ENCODE data around the gene NDUFA11.
"Not testable (repeated sequence)": the region's sequence is repeated elsewhere in the genome, so short reads cannot be mapped to it uniquely, and the experiment has no call there.

NDUFA11 gene

GRCh38 chr19:5864013-5864720, 39.4 kb downstream of the NDUFA11 start:
- Histone ChIP-seq H3K18ac (ENCODE audit: low read length) (no peak overlapping the region), H3K27me3 (ENCODE audit: insufficient read depth, low read length, poor library complexity) (no peaks in the 10 kb centered on the region), H2BK120ac (ENCODE audit: low read depth, low read length) (no peak overlapping the region), H3K23ac (ENCODE audit: low read length) (no peak overlapping the region), H2BK5ac (ENCODE audit: low read length) (no peak overlapping the region), H3K79me2 (ENCODE audit: control insufficient read depth, insufficient read depth, low read length) (no peaks in the 10 kb centered on the region), H3K27ac (ENCODE audit: low read depth, low read length) (no peak overlapping the region), H4K8ac (ENCODE audit: low read depth, low read length) (no peak overlapping the region), H3K4me1 (ENCODE audit: control insufficient read depth, low read depth, low read length) (no peaks in the 10 kb centered on the region), H3K56ac (ENCODE audit: low read length) (no peak overlapping the region), H3K36me3 (ENCODE audit: control insufficient read depth, insufficient read depth, low read length) (no peaks in the 10 kb centered on the region), H3K79me1 (ENCODE audit: low read length) (no peaks in the 10 kb centered on the region), H2BK15ac (replicated peaks; ENCODE audit: low read depth) (no peak overlapping the region), H2AK5ac (ENCODE audit: low read length) (no peak overlapping the region), H3K4me2 (ENCODE audit: low read length) (no peak overlapping the region), H4K5ac (ENCODE audit: low read length) (no peak overlapping the region), H3K9ac (ENCODE audit: low read length) (no peak overlapping the region), H3K4ac (ENCODE audit: low read depth, low read length) (no peak overlapping the region), H3K4me3 (ENCODE audit: low read length) (no peak overlapping the region)
- DNase-seq = no peak
- no CpG with 5 or more reads among the region's 9 CpGs for WGBS (ENCODE audit: extremely low coverage, insufficient coverage, low lambda C conversion rate)

GRCh38 chr19:5863030-5863665, 40.4 kb downstream of the NDUFA11 start:
- Histone ChIP-seq H3K4ac (ENCODE audit: low read depth, low read length) (no peak overlapping the region), H3K4me1 (ENCODE audit: control insufficient read depth, low read depth, low read length) (no peaks in the 10 kb centered on the region), H3K18ac (ENCODE audit: low read length) (no peak overlapping the region), H4K5ac (ENCODE audit: low read length) (no peak overlapping the region), H2BK15ac (replicated peaks; ENCODE audit: low read depth) (no peak overlapping the region), H3K79me1 (ENCODE audit: low read length) (no peaks in the 10 kb centered on the region), H3K79me2 (ENCODE audit: control insufficient read depth, insufficient read depth, low read length) (no peaks in the 10 kb centered on the region), H3K36me3 (ENCODE audit: control insufficient read depth, insufficient read depth, low read length) (no peaks in the 10 kb centered on the region), H3K27ac (ENCODE audit: low read depth, low read length) (no peak overlapping the region), H2BK5ac (ENCODE audit: low read length) (no peak overlapping the region), H3K4me2 (ENCODE audit: low read length) (no peak overlapping the region), H3K23ac (ENCODE audit: low read length) (no peak overlapping the region), H2AK5ac (ENCODE audit: low read length) (no peak overlapping the region), H2BK120ac (ENCODE audit: low read depth, low read length) (no peak overlapping the region), H3K27me3 (ENCODE audit: insufficient read depth, low read length, poor library complexity) (no peaks in the 10 kb centered on the region), H4K8ac (ENCODE audit: low read depth, low read length) (no peak overlapping the region), H3K4me3 (ENCODE audit: low read length) (no peak overlapping the region), H3K9ac (ENCODE audit: low read length) (no peak overlapping the region), H3K56ac (ENCODE audit: low read length) (no peak overlapping the region)
- no CpG with 5 or more reads among the region's 11 CpGs for WGBS (ENCODE audit: extremely low coverage, insufficient coverage, low lambda C conversion rate)
- no peak for DNase-seq

DNA sequence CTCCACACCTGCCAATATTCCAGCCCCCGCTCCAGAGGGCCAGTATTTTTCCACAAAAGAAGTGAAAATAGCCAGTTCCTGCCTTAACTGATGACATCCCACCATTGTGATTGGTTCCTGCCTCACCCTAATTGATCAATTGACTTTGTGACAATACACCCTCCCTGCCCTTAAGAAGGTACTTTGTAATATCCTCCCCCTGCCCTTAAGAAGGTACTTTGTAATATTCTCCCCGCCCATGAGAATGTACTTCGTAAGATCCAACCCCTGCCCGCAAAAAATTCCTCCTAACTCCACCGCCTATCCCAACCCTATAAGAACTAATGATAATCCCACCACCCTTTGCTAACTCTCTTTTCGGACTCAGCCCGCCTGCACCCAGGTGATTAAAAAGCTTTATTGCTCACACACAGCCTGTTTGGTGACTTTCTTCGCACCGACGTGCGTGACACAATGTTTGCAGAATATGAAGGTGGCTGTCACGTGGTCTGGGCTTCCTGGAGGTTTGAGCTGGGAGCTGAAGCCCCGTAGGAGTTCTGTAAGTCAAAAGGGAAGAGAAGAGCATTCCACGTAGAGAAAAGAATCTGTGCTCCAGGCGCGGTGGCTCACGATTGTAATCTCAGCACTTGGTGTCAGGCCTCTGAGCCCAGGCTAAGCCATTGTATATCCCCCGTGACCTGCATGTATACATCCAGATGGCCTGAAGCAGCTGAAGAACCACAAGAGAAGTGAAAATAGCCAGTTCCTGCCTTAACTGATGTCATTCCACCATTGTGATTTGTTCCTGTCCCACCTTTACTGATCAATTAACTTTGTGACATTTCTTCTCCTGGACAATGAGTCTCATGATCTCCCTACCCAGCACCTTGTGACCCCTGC, 46.1 kb downstream of the NDUFA11 start:
- H2BK5ac ChIP-seq (ENCODE audit: low read length) = no peak overlapping the region
- no peak overlapping the region for H3K18ac ChIP-seq (ENCODE audit: low read length)
- no peak overlapping the region for H3K4me2 ChIP-seq (ENCODE audit: low read length)
- no peaks in the 10 kb centered on the region for H3K79me1 ChIP-seq (ENCODE audit: low read length)
- no peak overlapping the region for H4K8ac ChIP-seq (ENCODE audit: low read depth, low read length)
- no peaks in the 10 kb centered on the region for H3K79me2 ChIP-seq (ENCODE audit: control insufficient read depth, insufficient read depth, low read length)
- H3K27ac ChIP-seq (ENCODE audit: low read depth, low read length) = no peak overlapping the region
- no peak for DNase-seq
- H3K4me3 ChIP-seq (ENCODE audit: low read length) = no peak overlapping the region
- no peak overlapping the region for H3K23ac ChIP-seq (ENCODE audit: low read length)
- H3K9ac ChIP-seq (ENCODE audit: low read length) = no peak overlapping the region
- no peak overlapping the region for H2BK120ac ChIP-seq (ENCODE audit: low read depth, low read length)
- no peaks in the 10 kb centered on the region for H3K27me3 ChIP-seq (ENCODE audit: insufficient read depth, low read length, poor library complexity)
- H2AK5ac ChIP-seq (ENCODE audit: low read length) = no peak overlapping the region
- H4K5ac ChIP-seq (ENCODE audit: low read length) = no peak overlapping the region
- H3K56ac ChIP-seq (ENCODE audit: low read length) = no peak overlapping the region
- no peak overlapping the region for H3K4ac ChIP-seq (ENCODE audit: low read depth, low read length)
- H3K36me3 ChIP-seq (ENCODE audit: control insufficient read depth, insufficient read depth, low read length) = no peaks in the 10 kb centered on the region
- no peak overlapping the region for H2BK15ac ChIP-seq (replicated peaks; ENCODE audit: low read depth)
- WGBS (ENCODE audit: extremely low coverage, insufficient coverage, low lambda C conversion rate) = no CpG with 5 or more reads among the region's 18 CpGs
- no peaks in the 10 kb centered on the region for H3K4me1 ChIP-seq (ENCODE audit: control insufficient read depth, low read depth, low read length)

GRCh38 chr19:5855151-5855550, 48.4 kb downstream of the NDUFA11 start:
- H3K4me2 ChIP-seq (ENCODE audit: low read length); H3K79me1 ChIP-seq (ENCODE audit: low read length); H3K23ac ChIP-seq (ENCODE audit: low read length); H2BK15ac ChIP-seq (replicated peaks; ENCODE audit: low read depth); DNase-seq; H2BK120ac ChIP-seq (ENCODE audit: low read depth, low read length); H3K9ac ChIP-seq (ENCODE audit: low read length); H2BK5ac ChIP-seq (ENCODE audit: low read length); H4K5ac ChIP-seq (ENCODE audit: low read length); H4K8ac ChIP-seq (ENCODE audit: low read depth, low read length); H3K36me3 ChIP-seq (ENCODE audit: control insufficient read depth, insufficient read depth, low read length); H3K4me1 ChIP-seq (ENCODE audit: control insufficient read depth, low read depth, low read length); H3K27me3 ChIP-seq (ENCODE audit: insufficient read depth, low read length, poor library complexity); H3K4me3 ChIP-seq (ENCODE audit: low read length); H3K18ac ChIP-seq (ENCODE audit: low read length); H3K79me2 ChIP-seq (ENCODE audit: control insufficient read depth, insufficient read depth, low read length); H3K4ac ChIP-seq (ENCODE audit: low read depth, low read length); H3K27ac ChIP-seq (ENCODE audit: low read depth, low read length); H3K56ac ChIP-seq (ENCODE audit: low read length); H2AK5ac ChIP-seq (ENCODE audit: low read length): not testable (repeated sequence)
- WGBS (ENCODE audit: extremely low coverage, insufficient coverage, low lambda C conversion rate) = no CpG with 5 or more reads among the region's 9 CpGs

DNA sequence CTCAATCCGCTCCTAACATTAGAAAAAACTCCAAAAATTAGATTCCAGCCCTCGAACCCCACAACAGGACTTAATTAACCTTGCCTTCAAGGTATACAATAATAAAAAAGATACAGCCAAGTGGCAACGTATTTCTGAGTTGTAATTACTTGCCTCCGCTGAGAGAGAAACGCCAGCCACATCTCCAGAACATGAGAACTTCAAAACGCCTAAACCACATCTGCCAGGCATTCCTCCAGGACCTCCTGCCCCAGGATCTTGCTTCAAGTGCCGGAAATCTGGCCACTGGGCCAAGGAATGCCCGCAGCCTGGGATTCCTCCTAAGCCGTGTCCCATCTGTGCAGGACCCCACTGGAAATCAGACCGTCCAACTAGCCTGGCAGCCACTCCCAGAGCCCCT, 49.5 kb downstream of the NDUFA11 start:
- H3K36me3 ChIP-seq (ENCODE audit: control insufficient read depth, insufficient read depth, low read length); H3K27ac ChIP-seq (ENCODE audit: low read depth, low read length); H4K5ac ChIP-seq (ENCODE audit: low read length); H2BK120ac ChIP-seq (ENCODE audit: low read depth, low read length); H3K9ac ChIP-seq (ENCODE audit: low read length); H3K4me1 ChIP-seq (ENCODE audit: control insufficient read depth, low read depth, low read length); DNase-seq; H2BK15ac ChIP-seq (replicated peaks; ENCODE audit: low read depth); H3K79me2 ChIP-seq (ENCODE audit: control insufficient read depth, insufficient read depth, low read length); H3K27me3 ChIP-seq (ENCODE audit: insufficient read depth, low read length, poor library complexity); H3K18ac ChIP-seq (ENCODE audit: low read length); H3K4me3 ChIP-seq (ENCODE audit: low read length); H3K4me2 ChIP-seq (ENCODE audit: low read length); H2AK5ac ChIP-seq (ENCODE audit: low read length); H4K8ac ChIP-seq (ENCODE audit: low read depth, low read length); H2BK5ac ChIP-seq (ENCODE audit: low read length); H3K4ac ChIP-seq (ENCODE audit: low read depth, low read length); H3K56ac ChIP-seq (ENCODE audit: low read length); H3K79me1 ChIP-seq (ENCODE audit: low read length); H3K23ac ChIP-seq (ENCODE audit: low read length): not testable (repeated sequence)
- WGBS (ENCODE audit: extremely low coverage, insufficient coverage, low lambda C conversion rate) = no CpG with 5 or more reads among the region's 10 CpGs
